ENCODE measurements around the gene GNAZ.

The GNAZ gene

DNA sequence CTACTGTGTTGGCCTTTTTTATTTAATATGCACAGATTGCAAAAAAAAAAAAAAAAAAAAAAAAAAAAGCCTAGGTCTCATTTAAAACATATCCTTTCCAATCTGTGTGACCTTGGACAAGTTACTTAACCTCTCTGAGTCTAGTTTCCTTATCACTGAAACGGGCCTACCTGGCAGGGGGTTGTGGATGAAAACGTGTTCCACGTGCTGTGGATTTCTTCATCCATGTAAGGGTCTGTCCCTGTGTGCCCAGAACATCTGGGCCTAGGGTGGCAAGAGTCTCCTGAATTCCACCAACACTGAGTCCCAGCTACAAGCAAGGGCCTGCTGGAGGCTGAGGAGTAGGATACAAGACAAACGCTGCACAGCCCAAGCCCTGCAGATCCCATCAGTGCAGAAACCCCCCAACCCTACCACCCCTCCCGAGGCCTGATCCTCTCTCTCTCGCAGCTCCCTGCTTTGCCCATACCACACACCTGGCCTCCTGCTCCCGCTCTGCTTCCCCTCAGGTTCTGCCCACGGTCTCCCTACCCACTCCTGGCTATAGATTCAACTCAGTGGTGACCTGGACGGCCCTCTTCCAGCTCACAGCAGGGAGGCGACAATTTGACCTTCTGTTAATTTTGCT is 4.7 kb upstream of the GNAZ start:
- FAIRE-seq: no peak

- FAIRE-seq: no peak
Observed at GRCh38 chr22:23066200-23067022, 3.9 kb upstream of the GNAZ start.

DNA sequence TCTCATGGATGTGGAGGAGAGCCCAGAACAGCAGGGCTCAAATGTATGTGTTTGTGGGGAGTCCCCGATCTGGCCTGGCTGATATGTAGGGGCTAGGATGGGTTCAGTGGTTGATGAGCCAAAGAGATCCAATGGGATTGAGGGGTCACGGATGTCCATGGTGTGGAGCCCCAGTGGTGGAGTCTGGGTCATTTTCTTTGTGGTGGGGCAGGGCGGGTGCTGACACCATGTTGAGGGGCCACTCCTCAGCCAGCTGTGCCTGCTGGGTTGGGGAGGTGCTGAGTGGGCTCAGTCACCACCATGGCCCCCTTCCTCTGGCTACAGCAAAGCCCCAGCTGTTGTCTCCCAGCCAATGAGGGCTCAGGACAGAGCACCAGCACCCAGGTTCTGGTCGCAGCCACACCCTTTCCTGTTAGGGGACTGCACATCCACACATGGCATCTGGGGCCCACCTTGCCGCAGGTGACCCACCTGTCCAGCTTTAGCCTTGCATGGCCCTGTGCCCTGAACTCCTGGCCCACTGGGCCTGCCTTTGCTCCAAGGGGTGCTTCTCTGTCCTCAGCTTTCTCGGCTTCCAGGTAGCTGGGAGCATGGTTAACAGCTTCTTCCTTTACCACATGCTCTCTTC is 3.2 kb upstream of the GNAZ start:
- no peak for FAIRE-seq

- no peak for FAIRE-seq
Observed at GRCh38 chr22:23067691-23068090, 2.6 kb upstream of the GNAZ start.

- FAIRE-seq: no peak
Observed at GRCh38 chr22:23068096-23068831, 2.1 kb upstream of the GNAZ start.

DNA sequence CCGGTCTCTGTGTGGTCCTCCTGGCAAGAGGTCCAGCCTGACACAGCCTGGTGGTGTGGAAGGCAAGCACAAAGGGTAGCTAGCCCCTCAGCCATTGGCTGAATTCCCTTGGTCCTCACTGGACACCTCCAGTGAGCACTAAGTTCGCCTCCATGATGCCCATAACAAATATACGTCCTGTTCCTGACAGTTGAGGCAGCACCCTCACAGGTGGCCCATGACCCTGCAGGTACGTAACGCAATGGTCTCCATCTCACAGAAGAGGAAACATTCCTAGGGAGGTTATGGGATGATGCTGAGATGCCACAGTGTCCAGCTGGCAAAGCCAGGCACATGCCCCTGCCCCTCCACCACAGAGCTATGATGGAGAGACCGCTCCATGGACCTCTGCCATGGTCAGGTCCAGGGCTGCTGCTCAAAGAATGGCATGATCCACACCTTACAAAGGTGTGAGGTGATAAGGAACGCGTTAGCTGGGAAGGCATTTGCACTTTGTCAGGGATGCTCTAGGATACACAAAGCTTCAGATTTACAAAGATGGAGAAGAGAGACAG is 1.4 kb upstream of the GNAZ start:
- no peak for FAIRE-seq

- FAIRE-seq: no peak
Observed at GRCh38 chr22:23069502-23070357, 589 bp upstream of the GNAZ start.

DNA sequence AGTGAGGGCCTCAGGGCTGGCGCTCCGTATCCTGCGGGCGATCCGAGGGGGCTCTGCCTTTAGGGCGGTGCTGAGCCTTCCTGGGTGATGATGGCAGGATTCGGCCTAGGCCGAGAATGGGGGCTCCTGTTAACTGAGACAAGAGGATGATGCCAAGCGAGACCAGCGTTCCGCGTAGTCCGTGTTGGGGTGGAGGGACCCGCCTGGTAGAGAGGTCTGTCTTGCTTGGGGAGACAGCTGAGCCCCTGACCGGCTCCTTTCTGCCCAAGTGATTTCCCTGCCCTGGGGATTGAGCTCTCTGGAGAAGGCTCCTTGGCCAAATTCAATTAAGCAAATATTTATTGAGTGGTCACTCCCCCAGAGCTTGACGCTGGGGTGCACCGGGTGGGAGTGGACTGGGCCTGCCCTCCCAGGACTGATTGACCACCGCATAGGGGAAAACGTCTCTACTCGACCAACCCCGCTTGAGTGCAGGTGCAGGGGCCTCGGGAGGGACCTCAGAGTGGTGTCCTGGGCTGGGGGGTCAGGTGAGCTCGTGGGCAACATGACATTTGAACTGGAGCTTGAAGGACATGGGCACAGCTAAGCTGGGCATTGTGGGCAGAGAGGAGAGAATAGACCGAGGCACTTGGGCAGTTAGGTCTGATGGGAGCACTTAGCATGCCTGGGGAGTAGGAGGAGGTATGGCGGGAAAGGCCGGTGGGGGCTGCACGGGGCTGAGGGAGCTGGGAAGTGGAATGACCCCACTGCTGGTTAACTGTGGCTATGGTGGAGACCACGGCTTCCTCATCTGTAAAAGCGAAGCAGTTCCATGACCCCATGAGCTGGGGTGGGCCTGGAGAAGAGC is 1.1 kb downstream of the GNAZ start:
- FAIRE-seq: no peak

DNA sequence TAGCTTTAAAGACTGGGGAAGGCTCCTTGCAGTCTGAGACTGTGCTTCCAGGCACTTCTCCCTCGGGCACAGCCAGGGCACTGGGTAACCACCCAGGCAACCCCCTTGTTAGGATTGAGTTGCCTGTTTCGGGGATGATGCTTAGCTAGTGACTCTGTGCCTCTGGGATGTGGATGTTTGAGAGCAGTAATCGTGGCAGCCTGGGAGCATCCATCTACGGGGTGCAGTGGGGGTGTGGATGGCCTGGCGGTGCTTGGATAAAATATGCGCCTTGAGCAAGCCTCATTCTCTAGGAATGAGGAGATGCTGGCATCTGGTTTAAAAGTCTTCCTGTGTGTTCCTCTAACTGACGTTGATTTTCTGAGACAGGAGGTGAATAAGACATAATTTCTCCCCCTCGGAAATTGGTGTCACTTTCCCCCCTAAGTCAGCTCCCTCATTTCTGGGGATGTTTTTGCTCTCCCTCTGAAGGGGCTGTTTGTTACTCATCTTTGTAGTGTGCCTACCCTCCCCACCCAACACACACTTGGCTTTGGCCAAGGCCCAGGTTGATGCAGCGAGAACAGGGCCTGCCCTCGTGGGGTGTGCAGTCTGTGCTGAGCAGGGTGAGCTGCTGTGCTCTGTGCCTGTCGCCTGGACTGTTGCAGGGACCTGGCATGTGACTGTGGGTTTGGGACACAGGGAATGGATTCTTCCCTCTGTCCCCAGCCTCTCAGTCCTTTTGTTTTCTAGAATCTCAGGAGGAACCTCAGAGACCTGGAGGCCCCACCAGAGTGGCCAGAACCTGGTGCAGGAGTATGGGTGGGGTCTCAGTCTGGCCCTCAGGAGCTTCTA is 2.0 kb downstream of the GNAZ start:
- FAIRE-seq: no peak

- no peak for FAIRE-seq
Observed at GRCh38 chr22:23072911-23073491, 2.7 kb downstream of the GNAZ start.

DNA sequence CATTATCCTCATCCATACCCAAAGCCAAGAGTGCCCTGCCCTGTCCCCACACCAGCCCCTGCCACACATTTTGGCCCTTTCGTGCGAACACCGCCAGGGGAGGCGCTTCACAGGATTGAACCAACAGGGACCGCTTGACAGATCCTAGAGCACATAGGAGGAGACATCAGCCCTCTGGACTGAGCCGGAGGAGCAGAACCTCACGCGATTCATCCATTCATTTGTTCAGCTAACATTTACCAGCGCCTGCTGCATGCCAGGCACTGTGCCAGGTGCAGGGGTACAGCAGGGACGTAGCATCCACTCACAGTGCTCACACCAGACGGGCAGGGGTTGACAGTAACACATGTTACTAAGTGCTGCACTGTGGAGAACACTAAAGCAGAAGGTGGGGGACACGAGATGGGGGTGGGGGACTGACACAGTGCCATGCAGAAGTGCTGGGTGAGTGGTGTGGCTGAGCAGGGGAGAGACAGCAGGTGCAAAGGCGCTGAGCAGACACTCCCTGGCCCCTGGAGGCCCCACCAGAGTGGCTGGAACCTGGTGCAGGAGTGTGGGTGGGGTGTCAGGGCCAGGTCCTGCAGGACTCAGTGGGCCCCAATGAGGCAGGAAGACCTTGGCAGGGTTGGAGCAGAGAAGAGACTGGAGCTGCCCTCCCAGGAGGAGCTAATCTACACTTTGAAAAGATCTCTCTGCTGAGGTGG is 3.4 kb downstream of the GNAZ start:
- FAIRE-seq: no peak

DNA sequence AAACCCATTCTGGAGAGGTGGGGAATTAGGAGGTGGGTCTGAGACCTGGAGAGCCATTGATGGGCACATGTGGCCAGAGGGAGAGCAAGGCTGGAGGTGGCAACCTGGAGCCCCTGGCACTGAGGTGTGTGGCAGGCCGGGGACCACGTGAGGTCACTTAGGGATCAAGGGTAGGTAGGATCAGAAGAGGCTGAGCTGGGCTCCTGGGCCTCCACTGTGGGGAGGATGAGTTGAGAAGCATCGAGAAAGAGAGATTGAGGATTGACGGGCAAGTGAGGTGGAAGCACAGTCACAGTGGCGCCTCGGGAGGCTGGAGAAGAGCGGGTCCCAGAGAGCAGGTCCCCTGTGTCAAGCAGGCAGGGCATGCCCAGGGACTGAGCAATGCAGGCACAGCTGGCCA is 4.1 kb downstream of the GNAZ start:
- FAIRE-seq: no peak

DNA sequence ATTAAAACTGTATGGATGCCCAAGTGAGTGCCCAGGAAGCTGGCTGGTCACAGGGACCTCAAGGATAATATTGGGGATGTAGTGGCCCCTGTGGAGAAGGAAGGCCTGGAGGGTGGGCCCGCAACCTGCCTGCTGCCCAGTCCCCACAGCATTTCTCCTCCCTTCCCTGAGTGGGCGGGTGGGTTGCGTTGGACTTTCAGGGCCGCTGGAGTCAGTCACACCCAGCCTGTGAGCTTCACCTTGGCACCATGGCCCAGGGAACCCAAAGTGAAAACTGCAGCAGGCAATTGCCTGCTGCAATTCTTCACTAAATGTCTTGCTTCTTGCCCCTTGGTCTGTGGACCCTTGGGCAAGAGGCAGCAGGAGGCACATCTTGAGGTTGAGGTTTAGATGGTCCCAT is 4.7 kb downstream of the GNAZ start:
- no peak for FAIRE-seq

DNA sequence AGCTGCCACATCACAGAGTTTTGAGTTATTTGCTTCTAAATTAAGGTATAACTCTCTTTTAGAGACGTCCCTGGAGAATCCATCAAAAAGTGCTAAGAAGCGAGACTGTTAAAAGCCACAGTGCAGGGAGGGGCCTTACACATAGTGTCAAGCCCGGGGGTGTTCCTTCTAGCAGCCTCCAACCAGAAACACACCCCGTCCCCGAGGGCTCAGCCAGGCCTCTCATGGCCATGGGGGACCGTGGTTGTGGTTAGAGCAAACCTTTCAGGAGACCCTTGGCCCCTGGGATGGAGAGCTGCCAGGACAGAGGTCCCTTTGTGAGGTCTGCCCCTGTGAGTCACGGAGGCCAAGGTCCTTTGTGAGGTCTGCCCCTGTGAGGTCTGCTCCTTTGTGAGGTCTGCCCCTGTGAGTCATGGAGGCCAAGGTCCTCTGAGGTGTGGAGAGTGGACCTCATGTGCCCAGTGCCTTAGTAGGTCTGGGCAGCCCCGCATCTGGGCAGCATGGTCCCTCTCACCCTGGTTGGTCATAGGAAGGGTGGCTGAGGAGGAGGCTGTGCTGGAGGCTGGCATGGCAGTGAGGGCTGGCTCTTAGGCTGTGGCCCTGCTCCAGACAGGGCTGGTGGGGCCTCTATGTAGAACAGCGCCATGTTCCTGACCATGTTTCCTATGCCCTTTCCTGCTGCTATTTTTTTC is 5.4 kb downstream of the GNAZ start:
- FAIRE-seq: no peak

GRCh38 chr22:23076896-23077572 is 6.7 kb downstream of the GNAZ start:
- no peak for FAIRE-seq

DNA sequence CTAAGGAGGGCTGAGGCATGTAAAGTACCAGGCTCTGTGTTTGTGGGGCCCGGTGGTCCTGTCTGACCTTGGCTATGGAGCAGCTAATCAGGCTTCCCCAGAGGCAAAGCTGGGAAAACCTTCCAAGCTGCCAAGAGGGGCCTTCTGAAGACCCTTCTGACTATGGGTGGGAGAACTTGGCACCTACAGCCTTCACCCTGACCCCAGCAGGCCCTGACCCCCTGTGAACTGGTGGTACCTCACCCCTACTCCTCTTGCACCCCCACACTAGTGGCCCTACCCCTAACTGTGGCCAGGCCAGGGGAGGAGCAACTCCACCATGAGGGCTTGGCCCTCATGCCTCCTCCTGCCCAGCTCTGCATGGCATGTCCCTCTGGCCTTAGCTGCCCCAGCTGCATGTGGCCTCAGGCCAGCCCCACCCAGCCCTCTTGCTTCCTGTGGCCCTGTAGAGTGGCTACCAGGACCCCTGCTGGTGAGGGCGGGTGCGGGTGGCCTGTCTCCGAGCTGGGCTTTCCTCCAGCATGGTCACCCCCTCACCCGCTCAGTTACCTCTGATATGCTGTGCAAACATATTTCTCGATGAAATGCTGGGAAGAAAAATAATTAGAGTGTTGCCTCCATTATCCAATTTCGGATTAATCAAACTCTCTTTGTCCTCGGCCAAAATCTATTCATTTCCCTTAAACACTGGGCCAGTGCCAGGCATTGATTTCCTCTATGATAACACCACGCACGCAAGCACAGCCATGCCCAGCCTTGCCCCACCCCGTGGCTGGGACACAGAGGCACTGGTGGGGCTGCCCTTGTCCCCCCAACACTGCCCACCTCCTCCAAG is 7.5 kb downstream of the GNAZ start:
- no peak for FAIRE-seq

DNA sequence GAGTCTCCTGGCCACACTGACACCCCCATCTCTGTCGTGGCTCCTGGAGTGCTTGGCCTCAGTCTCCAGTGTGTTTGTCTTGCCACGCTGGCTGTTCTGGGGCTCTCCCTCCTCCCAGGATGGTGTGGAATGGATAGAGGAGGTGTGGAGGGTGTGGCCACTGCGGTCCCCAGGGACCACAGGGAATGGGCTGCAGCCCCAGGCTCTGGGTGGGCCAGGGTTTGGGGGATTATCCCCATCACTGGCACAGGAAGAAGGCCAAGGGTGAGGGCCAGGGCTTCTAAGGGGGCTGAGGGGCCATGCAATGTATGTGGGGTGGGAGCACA is 8.1 kb downstream of the GNAZ start:
- no peak for FAIRE-seq
